GM06990 (cell line): ENCODE measurements around the gene MLYCD.

Source experiments
- DNase-seq: peaks from one replicate; pipeline ENCODE4 v3.0.0-alpha.2; 2011; ENCODE audit not compliant: insufficient read length; ENCODE audit errors: extremely low read depth
- H3K27me3 ChIP-seq: replicated peaks from 2 replicates; pipeline ENCODE4 v1.6.0; 2011; ENCODE audit warnings: low read length; ENCODE audit not compliant: control insufficient read depth, insufficient read depth
- H3K36me3 ChIP-seq: 2 replicates; pipeline ENCODE4 v1.5.1; 2011; ENCODE audit warnings: low read length; ENCODE audit not compliant: control insufficient read depth, insufficient read depth
- H3K4me3 ChIP-seq: replicated peaks from 2 replicates; pipeline ENCODE4 v1.5.1; 2011; ENCODE audit warnings: low read depth, mild to moderate bottlenecking, control low read depth, low read length
- CTCF ChIP-seq: IDR thresholded peaks from 2 replicates; pipeline ENCODE4 v1.5.1; 2011; ENCODE audit warnings: low read length, control low read depth, mild to moderate bottlenecking, inconsistent platforms; ENCODE audit not compliant: insufficient read depth, poor library complexity, severe bottlenecking

MLYCD gene

DNA sequence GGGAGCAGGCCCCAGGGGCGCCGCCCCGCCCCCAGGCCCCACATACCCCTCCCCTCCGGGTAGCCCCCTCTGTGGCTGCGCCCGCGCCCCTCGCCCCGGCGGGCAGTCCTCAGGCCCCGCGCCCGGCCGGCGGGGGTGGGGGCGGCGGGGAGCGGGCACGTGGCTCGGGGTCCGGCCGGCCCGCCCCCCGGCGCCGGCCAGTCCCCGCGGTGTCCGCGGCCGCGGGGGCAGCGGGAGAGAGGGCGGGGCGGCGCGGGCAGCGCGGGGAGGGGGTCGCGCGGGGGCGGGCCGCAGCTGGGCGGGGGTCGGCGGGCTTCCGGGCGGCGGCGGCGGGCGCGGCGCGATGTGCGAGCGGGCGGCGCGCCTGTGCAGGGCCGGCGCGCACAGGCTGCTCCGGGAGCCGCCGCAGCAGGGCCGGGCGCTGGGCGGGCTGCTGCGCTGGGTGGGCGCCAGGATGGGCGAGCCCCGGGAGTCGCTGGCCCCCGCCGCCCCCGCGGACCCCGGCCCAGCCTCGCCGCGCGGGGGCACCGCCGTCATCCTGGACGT, 69.5 kb downstream of the MLYCD start:
- Histone ChIP-seq H3K27me3 (no peaks in the 10 kb centered on the region), H3K4me3 (no peak overlapping the region), H3K36me3 (no peaks in the 10 kb centered on the region)
- no peak for TF ChIP-seq CTCF
- DNase-seq: no peak

GRCh38 chr16:83968891-83969649, 70.2 kb downstream of the MLYCD start:
- H3K36me3 ChIP-seq: no peaks in the 10 kb centered on the region
- no peak for TF ChIP-seq CTCF
- no peaks in the 10 kb centered on the region for H3K27me3 ChIP-seq
- no peak for DNase-seq
- no peak overlapping the region for H3K4me3 ChIP-seq

DNA sequence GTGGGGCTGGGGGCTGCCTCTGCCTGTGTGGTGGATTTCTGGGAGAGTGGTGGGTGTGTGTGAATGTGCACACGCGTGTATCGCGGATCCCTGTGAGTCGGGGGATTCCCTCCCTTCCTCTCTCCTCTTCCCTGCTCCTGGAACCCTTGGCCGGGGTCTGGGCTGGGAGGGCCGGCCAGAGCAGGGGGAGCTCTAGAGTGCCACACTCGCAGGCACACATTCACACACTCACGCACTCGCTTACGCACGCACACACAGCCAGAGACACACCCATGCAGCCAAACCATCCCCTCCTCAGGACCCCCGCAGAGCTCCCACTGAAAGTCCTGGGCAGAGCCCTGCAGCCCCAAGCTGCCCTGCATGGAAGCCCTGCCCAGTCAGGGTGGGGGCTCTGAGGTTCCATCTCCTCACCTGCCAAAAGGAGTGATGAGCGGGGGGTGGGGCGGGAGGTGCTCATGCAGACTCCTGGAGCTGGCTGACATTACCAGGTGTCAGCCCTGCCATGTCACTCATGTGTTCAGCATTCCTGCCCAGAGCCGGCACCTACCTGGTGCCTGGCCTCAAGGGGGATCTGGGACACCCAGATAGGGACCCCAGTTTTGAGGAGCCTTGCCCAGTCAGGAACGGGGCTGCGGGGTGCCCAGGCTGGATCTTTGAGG, 71.0 kb downstream of the MLYCD start:
- no peak for DNase-seq
- no peaks in the 10 kb centered on the region for H3K36me3 ChIP-seq
- H3K27me3 ChIP-seq: no peaks in the 10 kb centered on the region
- H3K4me3 ChIP-seq: no peak overlapping the region
- TF ChIP-seq CTCF: no peak

- no peak for TF ChIP-seq CTCF
- no peak for DNase-seq
Measured at GRCh38 chr16:83970430-83970815, 71.5 kb downstream of the MLYCD start.

GRCh38 chr16:83971165-83972130, 72.5 kb downstream of the MLYCD start:
- Histone ChIP-seq H3K4me3 (no peak overlapping the region), H3K27me3 (no peaks in the 10 kb centered on the region), H3K36me3 (no peaks in the 10 kb centered on the region)
- no peak for DNase-seq
- no peak for TF ChIP-seq CTCF

More at GRCh38 chr16:83970430-83970815, 71.5 kb downstream of the MLYCD start:
- no peaks in the 10 kb centered on the region for H3K27me3 ChIP-seq
- H3K4me3 ChIP-seq: no peak overlapping the region
- no peaks in the 10 kb centered on the region for H3K36me3 ChIP-seq
